HCT116 (cell line): ENCODE data around the gene CYP27A1.

Experiments
- ATF3 ChIP-seq: IDR thresholded peaks from 2 replicates; pipeline ENCODE4 v1.6.1; 2012
- CBX3 ChIP-seq: IDR thresholded peaks from 2 replicates; pipeline ENCODE4 v1.6.1; 2012; ENCODE audit warnings: low read depth
- ELF1 ChIP-seq: IDR thresholded peaks from 2 replicates; pipeline ENCODE4 v1.6.1; 2012; ENCODE audit warnings: low read depth, borderline replicate concordance
- EZH2 ChIP-seq: fragments of 200-600 bp; sonication (generic); IDR thresholded peaks from 2 replicates; pipeline ENCODE4 v1.6.1; 2017; ENCODE audit warnings: antibody characterized with exemption, mixed run types
- POLR2A ChIP-seq: IDR thresholded peaks from 2 replicates; pipeline ENCODE4 v1.7.0; 2011; ENCODE audit warnings: borderline replicate concordance; ENCODE audit not compliant: insufficient read depth, insufficient read length; ENCODE audit errors: extremely low read depth
- POLR2AphosphoS5 ChIP-seq: IDR thresholded peaks from 2 replicates; pipeline ENCODE4 v1.6.1; 2011; ENCODE audit warnings: mild to moderate bottlenecking, low read depth, low read length, moderate library complexity
- RAD21 ChIP-seq: IDR thresholded peaks from 2 replicates; pipeline ENCODE4 v1.6.1; 2012; ENCODE audit warnings: low read depth, mild to moderate bottlenecking
- SIN3A ChIP-seq: IDR thresholded peaks from 2 replicates; pipeline ENCODE4 v1.6.1; 2012; ENCODE audit warnings: low read depth
- SP1 ChIP-seq: IDR thresholded peaks from 2 replicates; pipeline ENCODE4 v1.6.1; 2012; ENCODE audit warnings: low read depth
- YY1 ChIP-seq: IDR thresholded peaks from 2 replicates; pipeline ENCODE4 v1.6.1; 2011; ENCODE audit warnings: low read length, low read depth, moderate library complexity, mild to moderate bottlenecking; ENCODE audit not compliant: insufficient replicate concordance; ENCODE audit errors: extremely low read depth
- ZNF274 ChIP-seq: fragments of 200-500 bp; sonication (Bioruptor generic); IDR thresholded peaks from 2 replicates; pipeline ENCODE4 v1.6.1; 2014; ENCODE audit warnings: mild to moderate bottlenecking, low read depth, low read length, inconsistent platforms
- TF ChIP-seq, protein P1 (sequence below), 3 experiments: fragments of 200-600 bp in 1 of 3; sonication (generic) in 1 of 3; IDR thresholded peaks in 2 of 3; conservative IDR thresholded peaks in 1 of 3; 2 replicates each; pipeline ENCODE4 v1.5.1; 2012 to 2017; ENCODE audit warnings: low read depth in 2 of 3, low read length in 2 of 3, antibody characterized with exemption in 1 of 3, borderline replicate concordance in 1 of 3, control low read depth in 1 of 3, mild to moderate bottlenecking in 1 of 3, mixed read lengths in 1 of 3, mixed run types in 1 of 3, moderate library complexity in 1 of 3; ENCODE audit not compliant: insufficient read depth in 1 of 3

- TF ChIP-seq EZH2 = no peak
- TF ChIP-seq, protein P1, sequence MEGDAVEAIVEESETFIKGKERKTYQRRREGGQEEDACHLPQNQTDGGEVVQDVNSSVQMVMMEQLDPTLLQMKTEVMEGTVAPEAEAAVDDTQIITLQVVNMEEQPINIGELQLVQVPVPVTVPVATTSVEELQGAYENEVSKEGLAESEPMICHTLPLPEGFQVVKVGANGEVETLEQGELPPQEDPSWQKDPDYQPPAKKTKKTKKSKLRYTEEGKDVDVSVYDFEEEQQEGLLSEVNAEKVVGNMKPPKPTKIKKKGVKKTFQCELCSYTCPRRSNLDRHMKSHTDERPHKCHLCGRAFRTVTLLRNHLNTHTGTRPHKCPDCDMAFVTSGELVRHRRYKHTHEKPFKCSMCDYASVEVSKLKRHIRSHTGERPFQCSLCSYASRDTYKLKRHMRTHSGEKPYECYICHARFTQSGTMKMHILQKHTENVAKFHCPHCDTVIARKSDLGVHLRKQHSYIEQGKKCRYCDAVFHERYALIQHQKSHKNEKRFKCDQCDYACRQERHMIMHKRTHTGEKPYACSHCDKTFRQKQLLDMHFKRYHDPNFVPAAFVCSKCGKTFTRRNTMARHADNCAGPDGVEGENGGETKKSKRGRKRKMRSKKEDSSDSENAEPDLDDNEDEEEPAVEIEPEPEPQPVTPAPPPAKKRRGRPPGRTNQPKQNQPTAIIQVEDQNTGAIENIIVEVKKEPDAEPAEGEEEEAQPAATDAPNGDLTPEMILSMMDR (IDR thresholded peaks at IDR 0.05 in 2 of 3, conservative IDR thresholded peaks at IDR 0.05 in 1 of 3; ENCODE audit: borderline replicate concordance in 1 of 3, insufficient read depth in 1 of 3, low read depth in 2 of 3, low read length in 2 of 3) = no peak
- no peak for TF ChIP-seq YY1
- TF ChIP-seq POLR2A = no peak
- no peak for TF ChIP-seq ELF1
- no peak for TF ChIP-seq SIN3A
- no peak for TF ChIP-seq CBX3
- TF ChIP-seq SP1 = no peak
- no peak for TF ChIP-seq ATF3
- no peak for TF ChIP-seq RAD21
- no peak for TF ChIP-seq POLR2AphosphoS5
- TF ChIP-seq ZNF274 = no peak
These were observed 1.9 kb upstream of the CYP27A1 start for GRCh38 chr2:218780046-218780445.
